AG10803 (cell line): ENCODE data around the gene BMPR1B.
"Not testable (repeated sequence)": the region's sequence is repeated elsewhere in the genome, so short reads cannot be mapped to it uniquely, and the experiment has no call there.

ENCODE experiments used
- DNase-seq: peaks from one replicate; pipeline ENCODE4 v3.0.0; 2010; ENCODE audit warnings: low read depth
- H3K4me3 ChIP-seq: 2 replicates; pipeline ENCODE4 v1.5.1; 2011; ENCODE audit warnings: mild to moderate bottlenecking, low read length, control low read depth
- CTCF ChIP-seq: conservative IDR thresholded peaks from 2 replicates; pipeline ENCODE4 v1.5.1; 2011; ENCODE audit warnings: mild to moderate bottlenecking, low read length, control low read depth, inconsistent platforms

BMPR1B gene

GRCh38 chr4:95124906-95125504 is 367.2 kb downstream of the BMPR1B start:
- TF ChIP-seq CTCF, result peak; percentile 78
- no peak overlapping the region for H3K4me3 ChIP-seq
- DNase-seq, result peak; percentile 75

GRCh38 chr4:95129031-95129430 is 371.3 kb downstream of the BMPR1B start:
- no peak for DNase-seq
- no peak overlapping the region for H3K4me3 ChIP-seq
- TF ChIP-seq CTCF, result no peak

- H3K4me3 ChIP-seq, result no peak overlapping the region
- peak; percentile 99 for DNase-seq
- TF ChIP-seq CTCF, result no peak
Observed at GRCh38 chr4:95129821-95130311, 372.1 kb downstream of the BMPR1B start.

- not testable (repeated sequence) for DNase-seq, H3K4me3 ChIP-seq
Observed at GRCh38 chr4:95134016-95134415, 376.3 kb downstream of the BMPR1B start.

GRCh38 chr4:95139424-95139823 is 381.7 kb downstream of the BMPR1B start:
- H3K4me3 ChIP-seq, DNase-seq: not testable (repeated sequence)

- peak; percentile 56 for DNase-seq
- H3K4me3 ChIP-seq, result no peak overlapping the region
- no peak for TF ChIP-seq CTCF
Observed at GRCh38 chr4:95141361-95141760, 383.6 kb downstream of the BMPR1B start.

- no peak for DNase-seq
Observed at GRCh38 chr4:95142932-95143331, 385.2 kb downstream of the BMPR1B start.

More at GRCh38 chr4:95142932-95143331, 385.2 kb downstream of the BMPR1B start:
- H3K4me3 ChIP-seq, result no peak overlapping the region
- no peak for TF ChIP-seq CTCF
